DND-41 (cell line): ENCODE data around the gene PIPOX.

ENCODE experiments used
- ATAC-seq: fragments of 200-7000 bp; cut with Tn5 transposase; 3 replicates; pipeline ENCODE4 v1.9.1; 2021; ENCODE audit warnings: low read depth; ENCODE audit not compliant: insufficient read depth
- DNase-seq: peaks from one replicate; pipeline ENCODE4 v3.0.0-alpha.2; 2020
- H2AFZ ChIP-seq: 2 replicates; pipeline ENCODE4 v1.6.0; 2012; ENCODE audit warnings: low read depth, low read length
- H3K27ac ChIP-seq: 2 replicates; pipeline ENCODE4 v1.5.1; 2012; ENCODE audit warnings: low read length, inconsistent platforms
- H3K27me3 ChIP-seq: fragments of 200-600 bp; sonication (generic); 2 replicates; pipeline ENCODE4 v1.6.0; 2012; ENCODE audit warnings: low read length, mild to moderate bottlenecking, inconsistent platforms; ENCODE audit not compliant: insufficient read depth, poor library complexity
- H3K36me3 ChIP-seq: 2 replicates; pipeline ENCODE4 v1.5.1; 2012; ENCODE audit warnings: low read length, inconsistent platforms; ENCODE audit not compliant: insufficient read depth
- H3K4me1 ChIP-seq: 2 replicates; pipeline ENCODE4 v1.5.1; 2012; ENCODE audit warnings: mild to moderate bottlenecking, low read length; ENCODE audit not compliant: insufficient read depth
- H3K4me2 ChIP-seq: 2 replicates; pipeline ENCODE4 v1.6.0; 2012; ENCODE audit warnings: mild to moderate bottlenecking, moderate library complexity, low read length, inconsistent platforms; ENCODE audit not compliant: insufficient read depth
- H3K4me3 ChIP-seq, 2 experiments: fragments of 200-600 bp in 1 of 2; shearing (Covaris generic) in 1 of 2; 2 replicates each; pipeline ENCODE4 v1.5.1; 2012 to 2016; ENCODE audit warnings: inconsistent platforms in 2 of 2, low read length in 2 of 2, mild to moderate bottlenecking in 2 of 2, low read depth in 1 of 2, moderate library complexity in 1 of 2
- H3K79me2 ChIP-seq: 2 replicates; pipeline ENCODE4 v1.6.0; 2012; ENCODE audit warnings: low read length, inconsistent platforms; ENCODE audit not compliant: insufficient read depth
- H3K9ac ChIP-seq: 2 replicates; pipeline ENCODE4 v1.6.0; 2012; ENCODE audit warnings: low read depth, mild to moderate bottlenecking, inconsistent platforms, low read length, moderate library complexity
- H3K9me3 ChIP-seq: 2 replicates; pipeline ENCODE4 v1.5.1; 2012; ENCODE audit warnings: low read length, moderate library complexity, mild to moderate bottlenecking, inconsistent platforms; ENCODE audit not compliant: insufficient read depth, severe bottlenecking
- H4K20me1 ChIP-seq: 2 replicates; pipeline ENCODE4 v1.6.0; 2012; ENCODE audit warnings: low read length; ENCODE audit not compliant: insufficient read depth
- EZH2 ChIP-seq: IDR thresholded peaks from 3 replicates; pipeline ENCODE4 v1.6.1; 2012; ENCODE audit warnings: borderline replicate concordance, low read depth, mild to moderate bottlenecking, moderate library complexity, low read length, inconsistent platforms; ENCODE audit not compliant: severe bottlenecking
- TF ChIP-seq, protein P1 (sequence below): IDR thresholded peaks from 2 replicates; pipeline ENCODE4 v1.5.1; 2012; ENCODE audit warnings: borderline replicate concordance, low read length, moderate library complexity, mild to moderate bottlenecking; ENCODE audit not compliant: poor library complexity, severe bottlenecking; ENCODE audit errors: extremely low read depth

The PIPOX gene

DNA sequence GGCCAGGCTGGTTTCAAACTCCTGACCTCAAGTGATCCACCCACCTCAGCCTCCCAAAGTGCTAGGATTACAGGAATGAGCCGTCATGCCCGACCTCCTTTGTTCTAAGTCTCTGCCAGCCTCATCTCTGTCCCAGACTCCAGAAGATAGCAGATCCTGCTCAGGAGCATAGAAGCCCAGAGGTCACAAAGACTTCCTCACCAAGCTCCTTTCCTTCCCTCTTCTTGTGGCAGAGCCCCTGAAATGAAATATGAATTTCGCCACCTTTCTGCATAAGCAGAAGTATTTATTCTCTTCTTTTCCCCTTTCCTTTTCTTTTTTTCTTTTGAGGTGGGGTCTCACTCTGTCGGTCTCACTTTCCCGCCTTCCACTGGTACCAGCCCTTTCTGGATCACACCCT is 11.5 kb upstream of the PIPOX start:
- H2AFZ ChIP-seq, result no peak overlapping the region
- H3K36me3 ChIP-seq, result no peaks in the 10 kb centered on the region
- TF ChIP-seq EZH2, result no peak
- TF ChIP-seq, protein P1, sequence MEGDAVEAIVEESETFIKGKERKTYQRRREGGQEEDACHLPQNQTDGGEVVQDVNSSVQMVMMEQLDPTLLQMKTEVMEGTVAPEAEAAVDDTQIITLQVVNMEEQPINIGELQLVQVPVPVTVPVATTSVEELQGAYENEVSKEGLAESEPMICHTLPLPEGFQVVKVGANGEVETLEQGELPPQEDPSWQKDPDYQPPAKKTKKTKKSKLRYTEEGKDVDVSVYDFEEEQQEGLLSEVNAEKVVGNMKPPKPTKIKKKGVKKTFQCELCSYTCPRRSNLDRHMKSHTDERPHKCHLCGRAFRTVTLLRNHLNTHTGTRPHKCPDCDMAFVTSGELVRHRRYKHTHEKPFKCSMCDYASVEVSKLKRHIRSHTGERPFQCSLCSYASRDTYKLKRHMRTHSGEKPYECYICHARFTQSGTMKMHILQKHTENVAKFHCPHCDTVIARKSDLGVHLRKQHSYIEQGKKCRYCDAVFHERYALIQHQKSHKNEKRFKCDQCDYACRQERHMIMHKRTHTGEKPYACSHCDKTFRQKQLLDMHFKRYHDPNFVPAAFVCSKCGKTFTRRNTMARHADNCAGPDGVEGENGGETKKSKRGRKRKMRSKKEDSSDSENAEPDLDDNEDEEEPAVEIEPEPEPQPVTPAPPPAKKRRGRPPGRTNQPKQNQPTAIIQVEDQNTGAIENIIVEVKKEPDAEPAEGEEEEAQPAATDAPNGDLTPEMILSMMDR, result no peak
- no peak overlapping the region for H3K27ac ChIP-seq
- H3K79me2 ChIP-seq, result no peaks in the 10 kb centered on the region
- ATAC-seq (no peak), DNase-seq (no peak)
- no peak overlapping the region for H3K4me2 ChIP-seq
- no peaks in the 10 kb centered on the region for H3K4me1 ChIP-seq
- H3K4me3 ChIP-seq, result no peak overlapping the region
- H3K9ac ChIP-seq, result no peak overlapping the region
- H3K27me3 ChIP-seq, result peaks cover 17% of the 10 kb centered on the region
- H3K9me3 ChIP-seq, result peaks cover 7% of the 10 kb centered on the region
- no peaks in the 10 kb centered on the region for H4K20me1 ChIP-seq

DNA sequence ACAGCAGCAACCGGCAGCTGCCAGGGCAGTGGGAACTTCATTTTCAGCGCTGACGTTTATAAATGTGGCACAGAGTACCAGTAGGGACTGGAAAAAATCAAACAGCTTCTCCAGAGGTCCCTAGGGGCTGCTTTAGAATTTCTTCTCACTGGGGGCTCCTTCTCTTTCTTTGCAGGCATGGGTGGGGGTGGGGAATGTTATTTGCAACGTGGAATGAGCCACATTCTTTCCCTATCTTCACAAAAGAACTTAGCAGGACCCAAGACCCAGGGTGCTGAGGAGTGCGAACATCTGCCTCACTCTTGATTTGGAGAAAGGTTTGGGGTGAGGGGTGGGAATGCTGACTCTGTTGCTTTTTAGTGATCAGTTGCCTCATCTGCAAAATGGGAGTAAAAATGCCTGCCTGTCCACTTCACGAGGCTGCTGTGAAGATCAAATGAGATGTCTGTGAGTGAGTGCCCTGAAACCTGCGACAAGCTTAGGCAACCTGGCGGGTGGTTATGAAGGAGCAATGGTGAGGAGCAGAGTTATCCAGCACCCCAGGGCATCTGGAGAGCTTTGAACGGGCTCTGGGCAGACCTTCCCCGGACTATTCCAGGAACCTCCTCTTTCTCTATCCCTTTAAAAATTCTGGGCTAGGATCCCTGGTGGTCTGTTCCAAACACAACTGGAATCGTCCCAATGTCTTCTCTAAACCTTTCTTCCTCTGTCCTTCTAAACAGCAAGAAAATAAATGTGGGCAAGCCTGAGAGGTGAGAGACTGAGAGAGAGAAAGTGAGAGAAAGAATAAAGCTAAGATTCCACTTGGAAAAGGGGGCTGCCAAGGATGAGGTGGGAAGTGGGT is 10.7 kb upstream of the PIPOX start:
- Histone ChIP-seq H3K4me1 (no peaks in the 10 kb centered on the region), H3K36me3 (no peaks in the 10 kb centered on the region), H3K27me3 (peaks cover 17% of the 10 kb centered on the region), H3K4me2 (no peak overlapping the region), H2AFZ (no peak overlapping the region), H3K9ac (no peak overlapping the region), H3K79me2 (no peaks in the 10 kb centered on the region), H3K4me3 (no peak overlapping the region), H4K20me1 (no peaks in the 10 kb centered on the region), H3K9me3 (peaks cover 7% of the 10 kb centered on the region), H3K27ac (no peak overlapping the region)
- no peak for TF ChIP-seq EZH2
- TF ChIP-seq, protein P1, result no peak
- DNase-seq, result no peak
- no peak for ATAC-seq

- Histone ChIP-seq H3K79me2 (no peaks in the 10 kb centered on the region), H3K4me2 (no peak overlapping the region), H3K4me1 (no peaks in the 10 kb centered on the region), H3K9ac (no peak overlapping the region), H2AFZ (no peak overlapping the region), H3K27me3 (peaks cover 17% of the 10 kb centered on the region), H3K9me3 (peaks cover 7% of the 10 kb centered on the region), H4K20me1 (no peaks in the 10 kb centered on the region), H3K4me3 (no peak overlapping the region), H3K27ac (no peak overlapping the region), H3K36me3 (no peaks in the 10 kb centered on the region)
- TF ChIP-seq EZH2, result no peak
- TF ChIP-seq, protein P1, result no peak
- no peak for ATAC-seq
- DNase-seq, result no peak
Measured at GRCh38 chr17:29032857-29033197, 10.1 kb upstream of the PIPOX start.
